ENCODE data around the gene SUN1.

- TF ChIP-seq CTCF (IDR thresholded peaks at IDR 0.05) (no peak), EP300 (IDR thresholded peaks at IDR 0.05) (no peak), POLR2A (IDR thresholded peaks at IDR 0.05) (no peak), POLR2AphosphoS5 (IDR thresholded peaks at IDR 0.05) (no peak)
These were observed 16.7 kb upstream of the SUN1 start for GRCh38 chr7:815284-816216.
